C4-2B (cell line): Measurements from ENCODE around the gene TMEM147.

Source experiments
- CTCF ChIP-seq: fragments of 450-650 bp; conservative IDR thresholded peaks from 2 replicates; pipeline ENCODE4 v1.5.1; 2017; ENCODE audit warnings: mild to moderate bottlenecking
- ZFX ChIP-seq: fragments of 450-650 bp; IDR thresholded peaks from 2 replicates; pipeline ENCODE4 v1.6.1; 2017

GRCh38 chr19:35557539-35558399 is 12.3 kb downstream of the TMEM147 start:
- TF ChIP-seq CTCF: no peak
- no peak for TF ChIP-seq ZFX
